NCI-H2029 (cell line): ENCODE measurements around the gene ALPI.
"Not testable (repeated sequence)": the region's sequence is repeated elsewhere in the genome, so short reads cannot be mapped to it uniquely, and the experiment has no call there.

Experiments used
- DNase-seq: peaks from one replicate; lab custom pipeline; 2025; lab: John Stamatoyannopoulos, UW

The ALPI gene

DNA sequence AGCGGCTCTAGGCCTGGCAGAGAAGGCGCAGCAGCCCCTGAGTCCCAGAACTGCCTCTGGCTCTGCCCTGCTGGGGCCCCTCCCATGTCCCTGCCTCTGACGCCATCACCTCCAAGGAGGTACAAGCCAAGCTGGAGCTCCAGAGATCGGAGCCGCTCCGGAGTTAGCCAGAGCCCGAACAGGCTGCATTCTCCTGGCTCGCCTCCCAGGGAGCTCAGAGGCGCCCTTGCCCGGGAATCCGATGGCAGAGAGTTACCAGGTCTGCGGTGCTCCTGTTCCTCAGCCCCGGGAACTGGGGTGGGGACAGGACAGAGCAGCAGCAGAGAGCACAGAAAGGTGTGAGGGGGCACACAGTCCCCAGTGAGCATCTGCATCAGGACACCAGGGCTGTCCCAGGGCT, 12.9 kb upstream of the ALPI start:
- DNase-seq, result not testable (repeated sequence)

GRCh38 chr2:232443669-232444408, 12.1 kb upstream of the ALPI start:
- not testable (repeated sequence) for DNase-seq

GRCh38 chr2:232444409-232445148, 11.4 kb upstream of the ALPI start:
- DNase-seq, result no peak

GRCh38 chr2:232445149-232445885, 10.6 kb upstream of the ALPI start:
- DNase-seq, result not testable (repeated sequence)

- DNase-seq, result not testable (repeated sequence)
Observed at GRCh38 chr2:232446266-232446777, 9.6 kb upstream of the ALPI start.

DNA sequence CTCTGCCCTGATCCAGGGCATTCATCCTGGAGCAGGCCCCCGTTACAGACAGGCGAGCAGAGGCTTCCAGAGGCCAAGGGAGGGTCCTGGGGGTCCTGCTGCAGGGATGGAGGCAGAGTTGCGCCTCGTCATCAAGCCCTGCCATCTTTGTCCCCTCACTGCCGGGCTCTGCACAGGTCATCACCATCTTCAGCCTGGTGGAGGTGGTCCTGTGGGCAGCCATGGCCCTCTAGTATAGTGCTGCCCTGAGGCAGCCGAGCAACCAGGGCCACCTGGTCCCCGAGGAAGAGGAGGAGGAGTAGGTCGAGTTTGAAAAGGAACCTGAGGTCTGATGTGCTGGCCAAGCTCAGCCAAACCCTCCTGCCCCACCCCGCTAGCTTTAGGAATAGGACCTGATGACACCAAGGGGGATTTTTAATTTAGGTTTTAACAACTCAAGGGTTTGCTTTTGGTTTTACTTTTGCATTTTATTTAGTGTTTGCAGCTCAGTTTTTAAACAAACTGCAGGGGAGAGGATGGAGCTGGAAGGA, 8.8 kb upstream of the ALPI start:
- no peak for DNase-seq

DNA sequence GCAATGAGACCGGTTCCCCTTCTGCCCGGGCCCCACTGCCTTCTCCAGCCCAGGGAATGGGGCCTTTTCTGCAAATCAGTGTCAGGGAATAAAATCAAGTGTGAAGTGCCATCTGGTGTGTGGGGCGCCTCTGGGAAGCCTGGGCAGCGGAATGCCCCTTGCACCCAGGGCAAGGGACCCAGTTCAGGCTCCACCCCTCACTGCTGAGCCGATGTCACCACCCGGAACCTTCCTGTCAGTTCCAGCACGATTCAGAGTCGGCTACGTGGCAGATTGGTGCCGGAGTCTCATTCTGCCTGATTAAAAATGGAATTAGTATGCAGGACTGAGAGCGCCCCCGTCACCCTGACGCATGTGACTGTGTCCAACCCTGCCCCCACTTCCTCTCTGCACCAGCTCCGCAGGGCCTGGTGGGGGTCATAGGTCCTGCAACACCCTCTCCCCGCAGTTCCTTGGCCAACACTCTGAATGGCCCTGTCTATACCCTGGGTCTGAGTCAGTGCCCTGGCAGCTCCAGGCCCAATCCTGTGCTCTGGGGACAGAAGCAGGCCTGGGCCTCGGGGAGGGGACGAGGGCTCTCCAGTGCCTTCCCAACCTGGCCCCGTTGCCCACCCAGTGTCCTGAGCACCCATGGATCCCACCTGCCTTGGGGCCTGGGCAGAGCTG, 8.2 kb upstream of the ALPI start:
- no peak for DNase-seq

GRCh38 chr2:232448304-232448690, 7.7 kb upstream of the ALPI start:
- no peak for DNase-seq

DNA sequence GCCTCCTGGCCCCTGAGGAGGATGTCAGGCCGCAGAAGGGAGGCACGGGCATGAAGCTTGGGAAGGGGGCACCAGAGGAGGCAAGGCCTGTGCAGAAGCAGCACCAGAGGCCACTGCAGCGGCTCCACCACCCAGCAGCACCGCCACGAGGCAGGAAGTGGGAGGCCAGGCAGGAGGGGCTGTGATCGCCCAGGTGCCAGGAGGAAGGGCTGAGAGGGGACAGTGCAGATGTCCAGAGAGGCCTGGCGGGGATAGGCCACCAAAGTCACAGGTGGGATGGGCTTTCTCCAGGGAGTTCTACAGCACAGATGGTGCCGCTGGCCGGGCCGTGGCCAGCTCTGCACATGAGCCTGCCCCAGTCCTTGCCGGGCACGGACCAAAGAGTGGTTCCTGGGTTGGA, 6.0 kb upstream of the ALPI start:
- DNase-seq, result no peak

DNA sequence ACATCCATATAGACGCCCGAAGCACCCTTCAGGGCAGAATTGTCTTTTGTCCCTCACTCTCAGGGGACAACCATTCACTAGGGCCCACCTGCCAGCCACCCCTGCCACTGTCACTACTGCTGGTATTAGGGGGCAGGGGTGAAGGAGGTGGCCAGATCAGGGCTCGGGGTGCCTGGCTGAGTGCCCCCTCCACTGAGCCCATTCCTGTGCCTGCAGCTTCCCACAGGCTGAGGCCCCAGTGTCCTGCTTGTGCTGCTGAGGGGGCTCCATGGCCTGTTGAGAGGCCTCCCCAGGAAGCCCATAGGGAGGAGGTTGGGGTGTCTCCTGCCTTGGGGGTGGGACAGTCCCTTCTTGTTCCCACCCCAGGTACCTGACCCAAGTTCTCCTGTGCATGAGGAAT, 4.3 kb upstream of the ALPI start:
- not testable (repeated sequence) for DNase-seq

GRCh38 chr2:232454630-232455029, 1.3 kb upstream of the ALPI start:
- DNase-seq, result no peak

GRCh38 chr2:232456296-232457120, 555 bp downstream of the ALPI start:
- no peak for DNase-seq

- no peak for DNase-seq
Observed at GRCh38 chr2:232457121-232458011, 1.4 kb downstream of the ALPI start.

GRCh38 chr2:232458051-232458660, 2.2 kb downstream of the ALPI start:
- no peak for DNase-seq

DNA sequence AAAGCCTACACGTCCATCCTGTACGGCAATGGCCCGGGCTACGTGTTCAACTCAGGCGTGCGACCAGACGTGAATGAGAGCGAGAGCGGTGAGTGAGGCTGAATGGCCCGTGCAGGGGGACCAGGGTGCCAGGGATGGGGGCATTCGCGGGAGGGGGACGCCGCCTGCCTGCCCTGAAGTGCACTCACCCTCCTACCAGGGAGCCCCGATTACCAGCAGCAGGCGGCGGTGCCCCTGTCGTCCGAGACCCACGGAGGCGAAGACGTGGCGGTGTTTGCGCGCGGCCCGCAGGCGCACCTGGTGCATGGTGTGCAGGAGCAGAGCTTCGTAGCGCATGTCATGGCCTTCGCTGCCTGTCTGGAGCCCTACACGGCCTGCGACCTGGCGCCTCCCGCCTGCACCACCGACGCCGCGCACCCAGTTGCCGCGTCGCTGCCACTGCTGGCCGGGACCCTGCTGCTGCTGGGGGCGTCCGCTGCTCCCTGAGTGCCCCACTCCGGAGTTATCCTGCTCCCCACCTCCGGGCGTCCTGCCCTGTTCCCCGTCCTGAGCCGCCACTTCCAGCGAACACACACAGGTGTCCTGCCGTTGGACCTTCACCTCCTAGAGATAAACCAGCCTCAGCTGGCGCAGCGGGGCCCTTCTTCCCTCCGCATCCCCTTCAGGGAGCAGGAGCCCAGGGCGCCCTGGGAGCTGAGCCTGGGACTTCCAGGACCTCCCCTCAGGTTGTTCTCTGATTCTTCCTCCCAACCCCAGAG, 2.9 kb downstream of the ALPI start:
- no peak for DNase-seq

- DNase-seq, result no peak
Observed at GRCh38 chr2:232459419-232460035, 3.6 kb downstream of the ALPI start.

GRCh38 chr2:232460171-232460570, 4.2 kb downstream of the ALPI start:
- no peak for DNase-seq
